HPDE6-E6E7 (cell line): ENCODE measurements around the gene NLGN1.

Experiments used
- DNase-seq: peaks from one replicate; pipeline ENCODE4 v3.0.0; 2011; ENCODE audit warnings: missing footprints; ENCODE audit errors: extremely low spot score

NLGN1 gene

GRCh38 chr3:173977747-173978146 lies 580.2 kb downstream of the NLGN1 start:
- peak; percentile 4 for DNase-seq

GRCh38 chr3:173983343-173983742 lies 585.8 kb downstream of the NLGN1 start:
- no peak for DNase-seq

- DNase-seq, result no peak
Observed at GRCh38 chr3:173986861-173987410, 589.4 kb downstream of the NLGN1 start.

GRCh38 chr3:173988909-173989308 lies 591.4 kb downstream of the NLGN1 start:
- no peak for DNase-seq

GRCh38 chr3:173992416-173992815 lies 594.9 kb downstream of the NLGN1 start:
- no peak for DNase-seq

GRCh38 chr3:173993299-173993698 lies 595.8 kb downstream of the NLGN1 start:
- DNase-seq, result peak; percentile 16

GRCh38 chr3:174000675-174001074 lies 603.1 kb downstream of the NLGN1 start:
- no peak for DNase-seq

- no peak for DNase-seq
Observed at GRCh38 chr3:174002543-174002942, 605.0 kb downstream of the NLGN1 start.

- no peak for DNase-seq
Observed at GRCh38 chr3:174010907-174011306, 613.4 kb downstream of the NLGN1 start.

GRCh38 chr3:174016186-174016585 lies 618.6 kb downstream of the NLGN1 start:
- DNase-seq, result peak; percentile 22

GRCh38 chr3:174020156-174020555 lies 622.6 kb downstream of the NLGN1 start:
- DNase-seq, result no peak

GRCh38 chr3:174023421-174023820 lies 625.9 kb downstream of the NLGN1 start:
- DNase-seq, result no peak

GRCh38 chr3:174028673-174029072 lies 631.1 kb downstream of the NLGN1 start:
- DNase-seq, result no peak

GRCh38 chr3:174035328-174035886 lies 637.9 kb downstream of the NLGN1 start:
- DNase-seq, result no peak

- no peak for DNase-seq
Observed at GRCh38 chr3:174046311-174046710, 648.8 kb downstream of the NLGN1 start.

- DNase-seq, result no peak
Observed at GRCh38 chr3:174049472-174049871, 651.9 kb downstream of the NLGN1 start.

GRCh38 chr3:174051191-174051590 lies 653.6 kb downstream of the NLGN1 start:
- DNase-seq, result no peak

GRCh38 chr3:174058804-174059203 lies 661.3 kb downstream of the NLGN1 start:
- no peak for DNase-seq

GRCh38 chr3:174060431-174060830 lies 662.9 kb downstream of the NLGN1 start:
- DNase-seq, result no peak

GRCh38 chr3:174061162-174061561 lies 663.6 kb downstream of the NLGN1 start:
- DNase-seq, result no peak

GRCh38 chr3:174061731-174062130 lies 664.2 kb downstream of the NLGN1 start:
- DNase-seq, result no peak

GRCh38 chr3:174062923-174063322 lies 665.4 kb downstream of the NLGN1 start:
- DNase-seq, result no peak

GRCh38 chr3:174068035-174068434 lies 670.5 kb downstream of the NLGN1 start:
- no peak for DNase-seq

GRCh38 chr3:174072675-174073074 lies 675.1 kb downstream of the NLGN1 start:
- peak; percentile 28 for DNase-seq
